Karpas-422 (cell line): ENCODE results near the gene ANAPC10. TPM values are rescaled to one million over a fixed set of nuclear protein-coding genes. Genes with fewer than 3 reads are reported as not detected.
A peak's percentile ranks its signal among the peaks of the same experiment; 100 is the strongest.

Experiments used
- DNase-seq: peaks from one replicate; pipeline ENCODE4 v3.0.0-alpha.2; 2015
- H2AFZ ChIP-seq: fragments of 200-600 bp; sonication (generic); 2 replicates; pipeline ENCODE4 v1.6.1; 2014; ENCODE audit warnings: antibody characterized with exemption, low read length, mixed read lengths
- H3K27ac ChIP-seq: fragments of 200-600 bp; sonication (generic); 2 replicates; pipeline ENCODE4 v1.5.1; 2014; ENCODE audit warnings: mild to moderate bottlenecking, low read length, moderate library complexity
- H3K27me3 ChIP-seq: fragments of 200-600 bp; sonication (generic); 2 replicates; pipeline ENCODE4 v1.6.1; 2014; ENCODE audit warnings: low read length, mixed read lengths
- H3K36me3 ChIP-seq: fragments of 200-600 bp; sonication (generic); 2 replicates; pipeline ENCODE4 v1.6.1; 2014; ENCODE audit warnings: low read length, mixed read lengths; ENCODE audit not compliant: insufficient read depth
- H3K4me1 ChIP-seq: fragments of 200-600 bp; sonication (generic); 2 replicates; pipeline ENCODE4 v1.6.1; 2014; ENCODE audit warnings: mild to moderate bottlenecking, low read length, mixed read lengths
- H3K4me2 ChIP-seq: fragments of 200-600 bp; sonication (generic); 2 replicates; pipeline ENCODE4 v1.6.1; 2014; ENCODE audit warnings: low read length, low read depth, mild to moderate bottlenecking; ENCODE audit not compliant: poor library complexity, severe bottlenecking
- H3K4me3 ChIP-seq: fragments of 200-600 bp; sonication (generic); 2 replicates; pipeline ENCODE4 v1.5.1; 2014; ENCODE audit warnings: mild to moderate bottlenecking, antibody characterized with exemption, low read length, mixed read lengths
- H3K79me2 ChIP-seq: fragments of 200-600 bp; sonication (generic); 2 replicates; pipeline ENCODE4 v1.6.1; 2014; ENCODE audit warnings: mild to moderate bottlenecking, low read length, mixed read lengths
- H3K9ac ChIP-seq: fragments of 200-600 bp; sonication (generic); 2 replicates; pipeline ENCODE4 v1.6.0; 2014; ENCODE audit warnings: low read length
- H3K9me2 ChIP-seq: fragments of 200-600 bp; sonication (generic), shearing (Covaris generic); replicated peaks from 2 replicates; pipeline ENCODE4 v1.6.0; 2014; ENCODE audit warnings: mild to moderate bottlenecking, low read length, moderate library complexity; ENCODE audit not compliant: insufficient read depth
- H3K9me3 ChIP-seq: fragments of 300-700, 200-600 bp; sonication (generic); 2 replicates; pipeline ENCODE4 v1.6.1; 2014; ENCODE audit warnings: low read length, mixed read lengths
- H4K20me1 ChIP-seq: fragments of 200-600 bp; sonication (generic); 2 replicates; pipeline ENCODE4 v1.6.1; 2014; ENCODE audit warnings: mild to moderate bottlenecking, antibody characterized with exemption, low read length, low read depth; ENCODE audit not compliant: insufficient read depth
- total RNA-seq: library from RNA; depleted of rRNA; stranded (reverse); fragments of >200 nt; shearing (Covaris generic); gene quantifications from 2 replicates; pipeline ENCODE4 v1.2.3, GENCODE V29; 2014; ENCODE audit warnings: low replicate concordance

The ANAPC10 gene
- total RNA-seq, 1 experiment from 2014 or later: 75.3 TPM

GRCh38 chr4:145066063-145066501 lies 31.9 kb downstream of the ANAPC10 start:
- peaks cover 29% of the 10 kb centered on the region for H3K4me1 ChIP-seq
- no peak overlapping the region for H3K4me3 ChIP-seq
- no peak overlapping the region for H2AFZ ChIP-seq
- no peak overlapping the region for H3K9ac ChIP-seq
- H3K27me3 ChIP-seq: no peaks in the 10 kb centered on the region
- peak overlapping the region; percentile 24; the same call in 1 of the 2 replicates for H3K27ac ChIP-seq
- no peaks in the 10 kb centered on the region for H3K9me2 ChIP-seq
- no peaks in the 10 kb centered on the region for H4K20me1 ChIP-seq
- no peak for DNase-seq
- no peaks in the 10 kb centered on the region for H3K9me3 ChIP-seq
- H3K79me2 ChIP-seq: peaks cover 81% of the 10 kb centered on the region
- peak overlapping the region; percentile 8 for H3K4me2 ChIP-seq
- H3K36me3 ChIP-seq: peaks cover 26% of the 10 kb centered on the region

DNA sequence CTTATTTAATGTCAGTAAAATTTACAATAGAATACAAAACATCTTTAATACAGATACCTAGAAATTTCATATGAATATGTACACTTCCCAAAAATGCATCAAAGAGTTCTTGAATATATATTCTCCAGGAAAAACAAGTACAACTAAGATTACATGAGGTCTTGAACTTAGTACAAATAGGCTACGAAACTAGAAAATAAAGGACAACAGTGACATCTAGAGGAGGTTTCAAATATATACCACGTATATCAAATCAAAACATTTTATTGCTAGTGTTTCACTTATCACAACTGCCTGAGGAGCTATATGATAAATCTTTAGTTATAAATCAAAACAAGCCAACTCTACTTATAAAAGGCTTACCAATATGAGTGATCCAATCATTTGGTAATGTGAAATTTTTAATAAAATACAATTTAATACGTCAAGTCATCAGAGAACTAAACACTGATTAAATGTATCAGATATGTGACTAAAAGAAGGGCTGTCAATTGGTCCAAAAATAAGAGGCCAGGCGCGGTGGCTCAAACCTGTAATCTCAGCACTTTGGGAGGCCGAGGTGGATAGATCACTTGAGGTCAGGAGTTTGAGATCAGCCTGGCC lies 36.6 kb downstream of the ANAPC10 start:
- DNase-seq: peak; percentile 91
- Histone ChIP-seq H4K20me1 (no peaks in the 10 kb centered on the region), H3K4me2 (no peak overlapping the region), H3K27me3 (no peaks in the 10 kb centered on the region), H2AFZ (no peak overlapping the region), H3K9ac (no peak overlapping the region), H3K4me3 (no peak overlapping the region), H3K79me2 (peaks cover 79% of the 10 kb centered on the region), H3K36me3 (peaks cover 23% of the 10 kb centered on the region), H3K4me1 (peaks cover 28% of the 10 kb centered on the region), H3K27ac (no peak overlapping the region), H3K9me2 (no peaks in the 10 kb centered on the region), H3K9me3 (no peaks in the 10 kb centered on the region)

GRCh38 chr4:145058256-145058655 lies 39.7 kb downstream of the ANAPC10 start:
- peaks cover 6% of the 10 kb centered on the region for H3K36me3 ChIP-seq
- no peaks in the 10 kb centered on the region for H4K20me1 ChIP-seq
- H3K27ac ChIP-seq: no peak overlapping the region
- no peaks in the 10 kb centered on the region for H3K9me2 ChIP-seq
- peaks cover 4% of the 10 kb centered on the region; the same call in 1 of the 2 replicates for H3K4me1 ChIP-seq
- no peak overlapping the region for H2AFZ ChIP-seq
- H3K79me2 ChIP-seq: peaks cover 64% of the 10 kb centered on the region
- H3K4me2 ChIP-seq: no peak overlapping the region
- H3K9ac ChIP-seq: no peak overlapping the region
- H3K4me3 ChIP-seq: no peak overlapping the region
- H3K9me3 ChIP-seq: no peaks in the 10 kb centered on the region
- no peaks in the 10 kb centered on the region for H3K27me3 ChIP-seq
- no peak for DNase-seq

DNA sequence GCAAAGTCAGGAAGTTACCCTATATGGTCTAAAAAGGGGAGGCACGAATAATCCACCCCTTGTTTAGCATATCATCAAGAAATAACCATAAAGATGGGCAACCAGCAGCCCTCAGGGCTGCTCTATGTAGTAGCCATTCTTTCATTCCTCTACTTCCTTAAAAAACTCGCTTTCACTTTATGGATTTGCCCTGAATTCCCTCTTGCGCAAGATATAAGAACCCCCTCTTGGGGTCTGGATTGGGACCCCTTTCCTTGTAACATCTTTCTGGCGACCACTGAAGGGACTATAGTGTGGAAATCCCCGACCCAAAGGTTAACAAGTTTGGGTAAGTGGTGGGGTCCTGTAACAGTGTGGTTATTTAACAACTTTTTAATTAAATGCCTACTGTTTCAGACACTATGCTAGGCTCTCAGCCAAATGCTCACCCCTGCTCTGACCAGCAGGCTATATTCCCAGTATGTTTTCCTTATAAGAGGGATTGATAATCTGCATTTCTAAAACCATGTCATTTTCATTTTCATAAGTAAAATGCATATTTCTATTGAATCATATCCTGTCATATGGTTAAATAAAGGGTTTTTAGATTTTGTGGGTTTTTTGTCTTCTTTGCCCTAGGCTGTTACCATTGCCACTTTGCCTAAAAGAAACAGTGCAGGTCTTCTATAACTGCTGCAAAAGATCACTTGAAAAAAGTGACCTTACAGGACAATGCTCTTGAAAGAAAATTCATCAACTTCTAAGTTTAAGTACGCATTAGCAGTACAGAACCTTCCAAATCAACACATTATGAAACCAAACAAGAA lies 41.5 kb downstream of the ANAPC10 start:
- H3K9ac ChIP-seq: no peak overlapping the region
- no peak overlapping the region for H3K27ac ChIP-seq
- no peaks in the 10 kb centered on the region for H3K27me3 ChIP-seq
- DNase-seq: no peak
- no peaks in the 10 kb centered on the region for H3K36me3 ChIP-seq
- H3K9me3 ChIP-seq: no peaks in the 10 kb centered on the region
- H3K4me2 ChIP-seq: no peak overlapping the region
- no peak overlapping the region for H3K4me3 ChIP-seq
- no peaks in the 10 kb centered on the region for H3K9me2 ChIP-seq
- peaks cover 4% of the 10 kb centered on the region; the same call in 1 of the 2 replicates for H3K4me1 ChIP-seq
- H3K79me2 ChIP-seq: peaks cover 58% of the 10 kb centered on the region
- no peaks in the 10 kb centered on the region for H4K20me1 ChIP-seq
- no peak overlapping the region for H2AFZ ChIP-seq

DNA sequence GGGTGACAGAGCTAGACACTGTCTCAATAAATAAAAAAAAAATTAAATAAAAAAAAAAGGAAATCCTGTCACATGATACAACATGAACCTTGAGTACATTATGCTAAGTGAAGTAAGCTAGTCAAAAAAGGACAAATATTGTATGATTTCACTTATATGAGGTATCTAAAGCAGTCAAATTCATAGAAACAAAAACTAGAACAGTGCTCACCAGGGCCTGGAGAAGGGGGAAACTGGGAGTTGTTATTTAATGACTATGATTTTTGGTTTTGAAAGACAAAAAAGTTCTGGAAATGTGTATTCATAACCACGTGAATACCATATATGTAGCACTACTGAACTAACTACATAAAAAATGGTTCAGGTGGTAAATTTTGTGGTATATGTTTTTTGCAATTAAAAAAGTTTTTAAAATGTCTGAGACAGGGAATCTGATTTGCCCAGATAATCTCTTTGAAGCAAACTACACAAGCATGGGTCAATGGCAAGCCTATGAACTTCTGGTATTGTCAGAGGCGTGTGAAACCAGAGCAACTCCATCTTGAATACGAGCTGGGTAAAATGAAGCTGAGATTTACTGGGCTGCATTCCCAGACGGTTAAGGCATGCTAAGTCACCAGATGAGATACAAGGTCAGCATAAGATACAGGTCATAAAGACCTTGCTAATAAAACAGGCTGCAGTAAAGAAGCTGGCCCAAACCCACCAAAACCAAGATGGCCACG lies 42.3 kb downstream of the ANAPC10 start:
- Histone ChIP-seq H3K27ac (no peak overlapping the region), H3K9ac (no peak overlapping the region), H2AFZ (no peak overlapping the region), H3K9me2 (no peaks in the 10 kb centered on the region), H3K79me2 (peaks cover 54% of the 10 kb centered on the region), H3K4me2 (no peak overlapping the region), H3K36me3 (no peaks in the 10 kb centered on the region; the same call in 1 of the 2 replicates), H3K9me3 (no peaks in the 10 kb centered on the region), H3K4me3 (no peak overlapping the region), H4K20me1 (no peaks in the 10 kb centered on the region), H3K27me3 (no peaks in the 10 kb centered on the region), H3K4me1 (no peaks in the 10 kb centered on the region)
- DNase-seq: no peak

DNA sequence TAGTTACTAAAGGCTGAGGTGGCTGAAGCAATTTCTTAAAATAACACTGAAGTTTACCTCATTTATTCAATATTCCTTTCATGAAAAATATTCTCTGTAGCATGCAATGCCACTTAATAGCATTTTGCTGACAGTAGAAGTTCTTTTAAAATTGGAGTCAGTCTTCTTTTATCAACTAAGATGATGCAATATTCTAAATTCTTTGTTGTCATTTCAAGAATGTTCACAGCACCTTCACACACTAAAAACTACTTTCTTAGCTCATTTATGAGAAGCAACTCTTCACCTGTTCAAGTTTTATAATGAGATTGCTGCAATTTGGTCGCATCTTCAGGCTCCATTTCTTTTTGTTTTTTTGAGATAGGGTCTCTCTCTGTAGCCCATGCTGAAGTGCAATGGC lies 48.8 kb downstream of the ANAPC10 start:
- Histone ChIP-seq H3K27me3 (no peaks in the 10 kb centered on the region), H3K4me2 (no peak overlapping the region), H2AFZ (no peak overlapping the region), H3K79me2 (peaks cover 54% of the 10 kb centered on the region), H3K36me3 (no peaks in the 10 kb centered on the region; the same call in 1 of the 2 replicates), H3K9ac (no peak overlapping the region), H3K9me2 (no peaks in the 10 kb centered on the region), H3K4me3 (no peak overlapping the region), H4K20me1 (no peaks in the 10 kb centered on the region), H3K27ac (no peak overlapping the region), H3K4me1 (peaks cover 14% of the 10 kb centered on the region), H3K9me3 (no peaks in the 10 kb centered on the region)
- DNase-seq: no peak

DNA sequence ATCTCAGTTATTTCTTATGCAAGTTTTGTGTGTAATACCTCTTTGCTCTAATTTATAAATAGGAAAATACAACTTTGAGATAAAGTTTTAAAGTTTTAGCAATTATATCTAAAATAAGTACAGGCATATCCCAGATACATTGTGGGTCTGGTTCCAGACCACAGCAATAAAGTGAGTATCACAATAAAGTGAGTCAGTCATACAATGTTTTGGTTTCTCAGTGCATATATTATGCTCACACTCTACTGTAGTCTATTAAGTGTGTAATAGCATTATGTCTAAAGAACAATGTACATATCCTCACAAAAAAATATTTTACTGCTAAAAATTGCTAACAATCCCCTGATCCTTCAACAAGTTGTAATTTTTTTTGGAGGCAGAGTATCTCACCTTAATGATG lies 49.2 kb downstream of the ANAPC10 start:
- Histone ChIP-seq H3K36me3 (no peaks in the 10 kb centered on the region; the same call in 1 of the 2 replicates), H3K9me2 (no peaks in the 10 kb centered on the region), H2AFZ (no peak overlapping the region), H3K4me1 (peaks cover 18% of the 10 kb centered on the region), H3K4me3 (no peak overlapping the region), H3K9ac (no peak overlapping the region), H4K20me1 (no peaks in the 10 kb centered on the region), H3K27ac (no peak overlapping the region), H3K9me3 (no peaks in the 10 kb centered on the region), H3K79me2 (peaks cover 58% of the 10 kb centered on the region), H3K27me3 (no peaks in the 10 kb centered on the region), H3K4me2 (no peak overlapping the region)
- no peak for DNase-seq

GRCh38 chr4:145047151-145047550 lies 50.8 kb downstream of the ANAPC10 start:
- no peaks in the 10 kb centered on the region for H3K27me3 ChIP-seq
- H3K9ac ChIP-seq: no peak overlapping the region
- no peak for DNase-seq
- no peaks in the 10 kb centered on the region for H4K20me1 ChIP-seq
- peaks cover 65% of the 10 kb centered on the region for H3K79me2 ChIP-seq
- H3K27ac ChIP-seq: no peak overlapping the region
- H3K4me1 ChIP-seq: peaks cover 35% of the 10 kb centered on the region
- H3K36me3 ChIP-seq: no peaks in the 10 kb centered on the region; the same call in 1 of the 2 replicates
- H3K9me3 ChIP-seq: no peaks in the 10 kb centered on the region
- no peak overlapping the region for H3K4me3 ChIP-seq
- H3K4me2 ChIP-seq: no peak overlapping the region
- no peak overlapping the region for H2AFZ ChIP-seq
- no peaks in the 10 kb centered on the region for H3K9me2 ChIP-seq
